AG04449 (cell line): ENCODE measurements around the gene CLDN9.
A peak's percentile ranks its signal among the peaks of the same experiment; 100 is the strongest.

Experiments
- CTCF ChIA-PET: fragments of 350-600 bp; formaldehyde crosslinking; extraction: SDS; loops from one replicate; lab custom pipeline; 2021; ENCODE audit warnings: antibody characterized with exemption; lab: Yijun Ruan, JAX
- POLR2A ChIA-PET: fragments of 400-600, 350-600 bp; formaldehyde crosslinking; extraction: SDS; loops from one replicate; lab custom pipeline; 2020; ENCODE audit warnings: antibody characterized with exemption, inconsistent platforms; lab: Yijun Ruan, JAX
- DNase-seq: peaks from one replicate; pipeline ENCODE4 v3.0.0-alpha.2; 2010; ENCODE audit warnings: low read depth, low spot score
- H3K4me3 ChIP-seq: 2 replicates; pipeline ENCODE4 v1.5.1; 2011; ENCODE audit warnings: low read depth, mild to moderate bottlenecking, control low read depth, low read length
- TF ChIP-seq, protein P1 (sequence below): IDR thresholded peaks from one replicate; pipeline ENCODE4 v1.5.1; 2011; ENCODE audit warnings: mild to moderate bottlenecking, moderate library complexity, low read length, control low read depth, inconsistent platforms; ENCODE audit not compliant: insufficient read depth; ENCODE audit errors: missing control alignments

CLDN9 gene

GRCh38 chr16:2977440-2977839 lies 35.3 kb upstream of the CLDN9 start:
- TF ChIP-seq, protein P1, sequence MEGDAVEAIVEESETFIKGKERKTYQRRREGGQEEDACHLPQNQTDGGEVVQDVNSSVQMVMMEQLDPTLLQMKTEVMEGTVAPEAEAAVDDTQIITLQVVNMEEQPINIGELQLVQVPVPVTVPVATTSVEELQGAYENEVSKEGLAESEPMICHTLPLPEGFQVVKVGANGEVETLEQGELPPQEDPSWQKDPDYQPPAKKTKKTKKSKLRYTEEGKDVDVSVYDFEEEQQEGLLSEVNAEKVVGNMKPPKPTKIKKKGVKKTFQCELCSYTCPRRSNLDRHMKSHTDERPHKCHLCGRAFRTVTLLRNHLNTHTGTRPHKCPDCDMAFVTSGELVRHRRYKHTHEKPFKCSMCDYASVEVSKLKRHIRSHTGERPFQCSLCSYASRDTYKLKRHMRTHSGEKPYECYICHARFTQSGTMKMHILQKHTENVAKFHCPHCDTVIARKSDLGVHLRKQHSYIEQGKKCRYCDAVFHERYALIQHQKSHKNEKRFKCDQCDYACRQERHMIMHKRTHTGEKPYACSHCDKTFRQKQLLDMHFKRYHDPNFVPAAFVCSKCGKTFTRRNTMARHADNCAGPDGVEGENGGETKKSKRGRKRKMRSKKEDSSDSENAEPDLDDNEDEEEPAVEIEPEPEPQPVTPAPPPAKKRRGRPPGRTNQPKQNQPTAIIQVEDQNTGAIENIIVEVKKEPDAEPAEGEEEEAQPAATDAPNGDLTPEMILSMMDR: no peak
- H3K4me3 ChIP-seq: no peak overlapping the region
- ChIA-PET POLR2A (interaction anchor here (0.6 kb wide), 1 partner anchor 305 kb away, joined by 3 read pairs; no protein-coding TSS in a partner anchor), CTCF (interaction anchor here (0.9 to 2.4 kb wide), 5 partner anchors 7 to 138 kb away, joined by 3 to 10 read pairs (median 7); no protein-coding TSS in a partner anchor)
- no peak for DNase-seq

GRCh38 chr16:2979669-2980226 lies 33.0 kb upstream of the CLDN9 start:
- ChIA-PET CTCF (interaction anchor here (1.0 to 2.3 kb wide), 2 partner anchors 8 to 18 kb away, joined by 3 to 10 read pairs; no protein-coding TSS in a partner anchor), POLR2A (no interaction called here)
- peak overlapping the region; percentile 86 for H3K4me3 ChIP-seq
- DNase-seq: no peak
- TF ChIP-seq, protein P1: no peak

DNA sequence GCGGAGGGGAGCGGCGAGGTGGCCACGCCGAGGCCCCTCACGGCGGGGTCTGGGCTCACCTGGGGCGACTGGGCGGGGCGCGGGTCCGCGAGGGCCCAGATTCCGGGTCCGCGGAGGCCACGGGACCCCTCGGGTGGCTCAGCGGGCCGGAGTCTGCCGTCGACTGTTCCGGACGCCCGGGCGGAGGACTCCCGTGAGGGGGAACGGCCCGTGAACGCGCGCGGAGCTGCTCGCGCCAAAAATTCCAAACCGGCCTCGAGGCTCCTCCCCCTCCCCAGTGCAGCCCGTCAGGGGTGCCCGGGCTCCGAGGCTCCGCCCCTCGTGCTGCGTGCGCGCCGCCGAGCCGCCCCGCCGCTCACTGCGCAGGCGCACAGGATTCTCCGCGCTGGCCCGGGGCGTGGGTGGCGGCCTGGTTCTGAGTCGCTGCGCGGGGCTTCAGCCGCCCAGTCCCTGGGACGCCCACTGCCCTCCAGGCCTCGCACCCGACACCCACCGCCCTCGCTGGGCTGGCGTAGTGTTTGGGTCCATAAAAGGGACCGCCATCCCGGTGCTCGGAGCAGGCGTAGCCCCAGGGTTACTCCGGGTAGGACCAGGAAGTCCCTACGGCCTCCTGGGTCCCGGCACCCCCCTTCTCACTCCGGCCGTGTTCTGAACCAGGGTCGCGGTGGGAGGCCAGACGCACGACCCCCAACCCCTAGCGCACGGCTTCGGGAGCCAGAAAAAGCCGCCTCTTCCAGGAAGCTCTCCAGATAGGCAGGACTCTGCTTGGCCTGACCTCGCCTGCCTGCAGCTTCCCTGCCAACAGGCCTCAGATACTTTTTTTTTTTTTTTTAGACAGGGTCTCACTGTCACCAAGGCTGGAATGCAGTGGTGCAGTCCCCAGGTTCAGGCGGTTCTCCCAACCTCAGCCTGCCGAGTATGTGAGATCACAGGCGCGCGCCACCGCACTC lies 32.2 kb upstream of the CLDN9 start, which contains the start of gene PKMYT1:
Gene PKMYT1 (minus strand): TSS at position 220 of the 950 bp plus-strand sequence. CDS start 789 bp downstream, outside the sequence.
- TF ChIP-seq, protein P1: no peak
- no peak for DNase-seq
- POLR2A ChIA-PET: interaction anchor here (2.0 kb wide), 1 partner anchor 40 kb away, joined by 5 read pairs; the partner anchor contains the start of gene TNFRSF12A
- CTCF ChIA-PET: interaction anchor here (0.9 to 2.3 kb wide), 7 partner anchors 9 to 53 kb away, joined by 3 to 10 read pairs (median 5); no protein-coding TSS in a partner anchor
- H3K4me3 ChIP-seq: peak within 1 kb of the TSS; percentile 86

GRCh38 chr16:2981177-2981898 lies 31.4 kb upstream of the CLDN9 start:
- POLR2A ChIA-PET: interaction anchor here (2.0 kb wide), 1 partner anchor 39 kb away, joined by 5 read pairs; the partner anchor contains the start of gene TNFRSF12A
- no peak overlapping the region for H3K4me3 ChIP-seq
- no peak for DNase-seq
- CTCF ChIA-PET: interaction anchor here (0.9 to 2.3 kb wide), 7 partner anchors 10 to 54 kb away, joined by 3 to 10 read pairs (median 5); no protein-coding TSS in a partner anchor
- TF ChIP-seq, protein P1: no peak

- TF ChIP-seq, protein P1: no peak
- ChIA-PET POLR2A (interaction anchor here (2.0 kb wide), 1 partner anchor 39 kb away, joined by 5 read pairs; the partner anchor contains the start of gene TNFRSF12A), CTCF (interaction anchor here (1.3 to 2.3 kb wide), 7 partner anchors 10 to 55 kb away, joined by 5 to 10 read pairs (median 5); no protein-coding TSS in a partner anchor)
- H3K4me3 ChIP-seq: no peak overlapping the region
- no peak for DNase-seq
These were observed 30.8 kb upstream of the CLDN9 start for GRCh38 chr16:2981899-2982250.
